K562 (cell line): ENCODE results near the gene HMG20B. TPM values are rescaled to one million over a fixed set of nuclear protein-coding genes. Genes with fewer than 3 reads are reported as not detected.

Source experiments
- CEBPG ChIP-seq, 3 experiments: fragments of 200-800 bp in 1 of 3; sonication (Bioruptor generic) in 1 of 3; sonication (generic) in 1 of 3; formaldehyde crosslinking in 1 of 3; IDR thresholded peaks in 2 of 3; conservative IDR thresholded peaks in 1 of 3; 2 replicates each; pipeline versions ENCODE4 v1.6.1 to v1.8.0; 2016 to 2022; ENCODE audit warnings: missing compliant biosample characterization in 2 of 3, missing genetic modification characterization in 2 of 3, mild to moderate bottlenecking in 1 of 3, missing genetic modification reagents in 1 of 3
- FOXJ3 ChIP-seq: sonication (generic); formaldehyde crosslinking; IDR thresholded peaks from 2 replicates; pipeline ENCODE4 v1.4.0; 2020; ENCODE audit warnings: mild to moderate bottlenecking, missing genetic modification reagents
- FOXK1 ChIP-seq: sonication (generic); formaldehyde crosslinking; IDR thresholded peaks from 2 replicates; pipeline ENCODE4 v1.8.0; 2022; ENCODE audit warnings: missing genetic modification reagents, mild to moderate bottlenecking, borderline replicate concordance
- HCFC1 ChIP-seq: IDR thresholded peaks from 2 replicates; pipeline ENCODE4 v1.6.1; 2012; ENCODE audit warnings: low read depth, low read length, improper control_type of control experiment
- KAT2B ChIP-seq: IDR thresholded peaks from one replicate; pipeline ENCODE4 v1.6.1; 2012; ENCODE audit warnings: low read depth, mild to moderate bottlenecking, control low read depth, inconsistent platforms, low read length, moderate library complexity
- KLF1 ChIP-seq: fragments of 450-650 bp; IDR thresholded peaks from 2 replicates; pipeline ENCODE4 v1.6.1; 2016; ENCODE audit warnings: missing genetic modification characterization, missing compliant biosample characterization
- NFYB ChIP-seq: IDR thresholded peaks from 2 replicates; pipeline ENCODE4 v1.6.1; 2011; ENCODE audit warnings: mild to moderate bottlenecking, moderate library complexity; ENCODE audit not compliant: insufficient read length; ENCODE audit errors: extremely low read depth
- NRF1 ChIP-seq, 2 experiments: fragments of 450-650 bp; IDR thresholded peaks in 1 of 2; conservative IDR thresholded peaks in 1 of 2; 2 replicates each; pipeline ENCODE4 v1.6.1; 2014; ENCODE audit warnings: mild to moderate bottlenecking in 2 of 2
- PHF20 ChIP-seq: fragments of 450-650 bp; IDR thresholded peaks from 2 replicates; pipeline ENCODE4 v1.6.1; 2018; ENCODE audit not compliant: partially characterized antibody
- PML ChIP-seq: IDR thresholded peaks from 2 replicates; pipeline ENCODE4 v1.6.1; 2012; ENCODE audit warnings: low read length, inconsistent platforms
- PRMT5 ChIP-seq: sonication (generic); formaldehyde crosslinking; IDR thresholded peaks from 2 replicates; pipeline ENCODE4 v1.5.0; 2020; ENCODE audit warnings: missing genetic modification reagents
- RBM25 ChIP-seq: fragments of 200-400 bp; formaldehyde crosslinking; IDR thresholded peaks from 2 replicates; pipeline ENCODE4 v1.6.1; 2018; ENCODE audit warnings: low read length, low read depth, moderate library complexity; ENCODE audit not compliant: severe bottlenecking
- TEAD2 ChIP-seq: fragments of 450-650 bp; IDR thresholded peaks from 2 replicates; pipeline ENCODE4 v1.6.1; 2016; ENCODE audit warnings: missing genetic modification characterization, control low read depth, missing compliant biosample characterization
- TRIM24 ChIP-seq, 2 experiments: fragments of 450-650 bp; IDR thresholded peaks; 2 replicates each; pipeline ENCODE4 v1.6.1; 2016
- ZFP36 ChIP-seq: fragments of 150-350 bp; IDR thresholded peaks from 2 replicates; pipeline ENCODE4 v1.6.1; 2018; ENCODE audit warnings: low read length, low read depth; ENCODE audit not compliant: partially characterized antibody
- ZNF766 ChIP-seq: fragments of 200-800 bp; sonication (Bioruptor generic); conservative IDR thresholded peaks from 2 replicates; pipeline ENCODE4 v1.6.1; 2016; ENCODE audit warnings: missing genetic modification characterization, missing compliant biosample characterization
- polyA plus RNA-seq, 8 experiments: library from polyadenylated mRNA; depleted of rRNA in 4 of 8; stranded (reverse) in 5 of 8; unstranded in 3 of 8; fragments of >200 nt; fragmentation: Nextera tagmentation in 2 of 8; fragmentation: Illumina TruSeq in 1 of 8; extraction: Ambion mirVana in 2 of 8; extraction: Trizol in 1 of 8; gene quantifications; 2 replicates each; pipeline versions ENCODE4 v1.2.1 to v1.2.3, GENCODE V29; 2011 to 2014; ENCODE audit warnings: inconsistent platforms in 1 of 8, missing spikeins in 1 of 8
- total RNA-seq, 7 experiments: library from RNA; depleted of rRNA in 6 of 7; stranded (reverse); fragments of >200 nt in 6 of 7; fragmentation: Illumina TruSeq in 2 of 7; extraction: Trizol in 2 of 7; gene quantifications; 2 replicates each; pipeline versions ENCODE4 v1.2.1 to v1.2.3, GENCODE V29; 2011 to 2021; ENCODE audit warnings: low replicate concordance in 1 of 7
- TF ChIP-seq, protein P1 (sequence below): fragments of 450-650 bp; IDR thresholded peaks from 2 replicates; pipeline ENCODE4 v1.6.1; 2016; ENCODE audit warnings: borderline replicate concordance
- TF ChIP-seq, protein P2 (sequence below): sonication (generic); formaldehyde crosslinking; IDR thresholded peaks from 2 replicates; pipeline ENCODE4 v1.8.1; 2023; ENCODE audit warnings: mild to moderate bottlenecking, missing genetic modification reagents
- TF ChIP-seq, protein P3 (sequence below): fragments of 250-450 bp; sonication (Bioruptor Pico); IDR thresholded peaks from 2 replicates; pipeline ENCODE4 v1.9.0; 2021; ENCODE audit warnings: mild to moderate bottlenecking, inconsistent platforms
- TF ChIP-seq, protein P4 (sequence below): fragments of 450-650 bp; formaldehyde crosslinking; IDR thresholded peaks from 2 replicates; pipeline ENCODE4 v1.4.0; 2020; ENCODE audit warnings: mild to moderate bottlenecking, moderate library complexity

Gene HMG20B
- total and polyA plus RNA-seq, 9 of the 15 experiments (the other 6 are each of a cell fraction or from before 2014, with no cell fraction given), result 0.35 to 172 (median 38.6) TPM

DNA sequence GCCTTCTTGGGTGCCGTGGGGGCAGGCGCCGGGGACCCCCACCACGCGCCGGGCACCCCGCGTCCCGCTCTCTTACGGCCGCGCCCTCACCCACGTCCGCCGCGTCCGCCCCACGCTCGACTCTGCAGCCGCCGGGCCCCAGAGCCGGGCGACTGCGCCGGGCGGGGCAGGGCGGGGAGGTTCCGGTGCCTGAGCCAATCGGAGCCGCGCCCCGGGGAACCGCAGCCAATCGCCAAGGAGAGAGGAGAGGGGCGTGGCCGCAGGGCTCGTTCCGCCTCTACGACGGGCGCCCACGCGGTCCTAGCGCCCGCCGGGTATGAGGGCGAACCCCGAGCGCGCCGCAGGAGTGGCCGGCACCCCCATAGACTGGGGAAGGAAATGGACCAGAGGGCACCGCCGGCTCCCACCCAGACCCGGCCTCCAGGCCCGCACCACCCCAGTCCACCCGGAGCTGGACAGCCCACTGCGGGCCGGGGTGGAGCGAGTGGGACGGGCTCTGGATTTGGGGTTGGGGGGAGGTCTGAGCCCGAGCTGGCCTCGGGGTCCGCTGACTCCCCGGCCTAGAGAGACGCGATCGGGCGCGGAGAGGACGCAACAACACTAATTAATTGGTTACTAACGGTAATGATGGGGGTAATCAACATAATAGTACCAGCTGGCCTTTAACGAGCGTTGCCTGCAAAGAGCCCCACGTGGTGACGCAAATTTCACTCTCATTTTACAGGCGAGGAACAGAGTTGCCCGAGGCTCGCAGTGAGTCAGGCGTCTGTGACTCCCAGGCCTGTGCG, 15.1 kb upstream of the HMG20B start, which contains the start of gene MFSD12 (continued):
- TF ChIP-seq, protein P1, sequence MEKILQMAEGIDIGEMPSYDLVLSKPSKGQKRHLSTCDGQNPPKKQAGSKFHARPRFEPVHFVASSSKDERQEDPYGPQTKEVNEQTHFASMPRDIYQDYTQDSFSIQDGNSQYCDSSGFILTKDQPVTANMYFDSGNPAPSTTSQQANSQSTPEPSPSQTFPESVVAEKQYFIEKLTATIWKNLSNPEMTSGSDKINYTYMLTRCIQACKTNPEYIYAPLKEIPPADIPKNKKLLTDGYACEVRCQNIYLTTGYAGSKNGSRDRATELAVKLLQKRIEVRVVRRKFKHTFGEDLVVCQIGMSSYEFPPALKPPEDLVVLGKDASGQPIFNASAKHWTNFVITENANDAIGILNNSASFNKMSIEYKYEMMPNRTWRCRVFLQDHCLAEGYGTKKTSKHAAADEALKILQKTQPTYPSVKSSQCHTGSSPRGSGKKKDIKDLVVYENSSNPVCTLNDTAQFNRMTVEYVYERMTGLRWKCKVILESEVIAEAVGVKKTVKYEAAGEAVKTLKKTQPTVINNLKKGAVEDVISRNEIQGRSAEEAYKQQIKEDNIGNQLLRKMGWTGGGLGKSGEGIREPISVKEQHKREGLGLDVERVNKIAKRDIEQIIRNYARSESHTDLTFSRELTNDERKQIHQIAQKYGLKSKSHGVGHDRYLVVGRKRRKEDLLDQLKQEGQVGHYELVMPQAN, result no peak; the same call in none of the 2 replicates
- peak; percentile 69 to 74 for TF ChIP-seq NRF1 (conservative IDR thresholded peaks at IDR 0.05 in 1 of 2, IDR thresholded peaks at IDR 0.05 in 1 of 2)
- TF ChIP-seq KLF1, result peak; percentile 60; the same call in 1 of the 2 replicates
- TF ChIP-seq PML, result no peak
- no peak for TF ChIP-seq TEAD2
- TF ChIP-seq TRIM24 (IDR thresholded peaks at IDR 0.05), result no peak
- TF ChIP-seq NFYB, result peak; percentile 90
- peak; percentile 54 for TF ChIP-seq PHF20
- no peak for TF ChIP-seq FOXJ3 (CRISPR knock-in tag)
- TF ChIP-seq, protein P2, sequence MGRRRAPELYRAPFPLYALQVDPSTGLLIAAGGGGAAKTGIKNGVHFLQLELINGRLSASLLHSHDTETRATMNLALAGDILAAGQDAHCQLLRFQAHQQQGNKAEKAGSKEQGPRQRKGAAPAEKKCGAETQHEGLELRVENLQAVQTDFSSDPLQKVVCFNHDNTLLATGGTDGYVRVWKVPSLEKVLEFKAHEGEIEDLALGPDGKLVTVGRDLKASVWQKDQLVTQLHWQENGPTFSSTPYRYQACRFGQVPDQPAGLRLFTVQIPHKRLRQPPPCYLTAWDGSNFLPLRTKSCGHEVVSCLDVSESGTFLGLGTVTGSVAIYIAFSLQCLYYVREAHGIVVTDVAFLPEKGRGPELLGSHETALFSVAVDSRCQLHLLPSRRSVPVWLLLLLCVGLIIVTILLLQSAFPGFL (CRISPR knock-in tag), result peak; percentile 81; the same call in 1 of the 2 replicates
- TF ChIP-seq, protein P3, sequence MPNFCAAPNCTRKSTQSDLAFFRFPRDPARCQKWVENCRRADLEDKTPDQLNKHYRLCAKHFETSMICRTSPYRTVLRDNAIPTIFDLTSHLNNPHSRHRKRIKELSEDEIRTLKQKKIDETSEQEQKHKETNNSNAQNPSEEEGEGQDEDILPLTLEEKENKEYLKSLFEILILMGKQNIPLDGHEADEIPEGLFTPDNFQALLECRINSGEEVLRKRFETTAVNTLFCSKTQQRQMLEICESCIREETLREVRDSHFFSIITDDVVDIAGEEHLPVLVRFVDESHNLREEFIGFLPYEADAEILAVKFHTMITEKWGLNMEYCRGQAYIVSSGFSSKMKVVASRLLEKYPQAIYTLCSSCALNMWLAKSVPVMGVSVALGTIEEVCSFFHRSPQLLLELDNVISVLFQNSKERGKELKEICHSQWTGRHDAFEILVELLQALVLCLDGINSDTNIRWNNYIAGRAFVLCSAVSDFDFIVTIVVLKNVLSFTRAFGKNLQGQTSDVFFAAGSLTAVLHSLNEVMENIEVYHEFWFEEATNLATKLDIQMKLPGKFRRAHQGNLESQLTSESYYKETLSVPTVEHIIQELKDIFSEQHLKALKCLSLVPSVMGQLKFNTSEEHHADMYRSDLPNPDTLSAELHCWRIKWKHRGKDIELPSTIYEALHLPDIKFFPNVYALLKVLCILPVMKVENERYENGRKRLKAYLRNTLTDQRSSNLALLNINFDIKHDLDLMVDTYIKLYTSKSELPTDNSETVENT (CRISPR knock-in tag), result 0 out of 2 replicates have a peak, but pooled peaks have one; percentile 48
- TF ChIP-seq ZNF766 (CRISPR knock-in tag), result no peak
- TF ChIP-seq HCFC1, result peak; percentile 33; the same call in 1 of the 2 replicates
- TF ChIP-seq, protein P4, sequence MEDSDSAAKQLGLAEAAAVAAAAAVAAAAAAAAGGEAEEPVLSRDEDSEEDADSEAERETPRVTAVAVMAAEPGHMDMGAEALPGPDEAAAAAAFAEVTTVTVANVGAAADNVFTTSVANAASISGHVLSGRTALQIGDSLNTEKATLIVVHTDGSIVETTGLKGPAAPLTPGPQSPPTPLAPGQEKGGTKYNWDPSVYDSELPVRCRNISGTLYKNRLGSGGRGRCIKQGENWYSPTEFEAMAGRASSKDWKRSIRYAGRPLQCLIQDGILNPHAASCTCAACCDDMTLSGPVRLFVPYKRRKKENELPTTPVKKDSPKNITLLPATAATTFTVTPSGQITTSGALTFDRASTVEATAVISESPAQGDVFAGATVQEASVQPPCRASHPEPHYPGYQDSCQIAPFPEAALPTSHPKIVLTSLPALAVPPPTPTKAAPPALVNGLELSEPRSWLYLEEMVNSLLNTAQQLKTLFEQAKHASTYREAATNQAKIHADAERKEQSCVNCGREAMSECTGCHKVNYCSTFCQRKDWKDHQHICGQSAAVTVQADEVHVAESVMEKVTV (CRISPR knock-in tag), result no peak
- TF ChIP-seq FOXK1 (CRISPR knock-in tag), result no peak
- no peak for TF ChIP-seq PRMT5
- TF ChIP-seq RBM25, result peak; percentile 100
- no peak for TF ChIP-seq ZFP36
- no peak for TF ChIP-seq KAT2B
- peak; percentile 62; the same call in 1 of the 2 replicates for TF ChIP-seq CEBPG (CRISPR knock-in tag; IDR thresholded peaks at IDR 0.05)
- 0 out of 4 replicates have a peak, but pooled peaks have one; percentile 19 for TF ChIP-seq CEBPG (tag; conservative IDR thresholded peaks at IDR 0.05 in 1 of 2, IDR thresholded peaks at IDR 0.05 in 1 of 2)
